ENCODE measurements around the gene TXNL4B.

Gene TXNL4B

GRCh38 chr16:72134507-72134906, 41.1 kb upstream of the TXNL4B start:
- Histone ChIP-seq H3K27ac (no peak overlapping the region), H3K27me3 (ENCODE audit: insufficient read depth, low read depth, severe bottlenecking) (no peaks in the 10 kb centered on the region), H3K4me3 (ENCODE audit: low read depth, low read length) (no peak overlapping the region), H3K36me3 (no peaks in the 10 kb centered on the region), H3K9me3 (ENCODE audit: severe bottlenecking) (no peaks in the 10 kb centered on the region)
- DNase-seq: no peak
- TF ChIP-seq CTCF (IDR thresholded peaks at IDR 0.05; ENCODE audit: low read depth, low read length): no peak

GRCh38 chr16:72132726-72133125, 39.3 kb upstream of the TXNL4B start:
- no peak for TF ChIP-seq CTCF (IDR thresholded peaks at IDR 0.05; ENCODE audit: low read depth, low read length)
- no peaks in the 10 kb centered on the region for H3K9me3 ChIP-seq (ENCODE audit: severe bottlenecking)
- no peaks in the 10 kb centered on the region for H3K27me3 ChIP-seq (ENCODE audit: insufficient read depth, low read depth, severe bottlenecking)

GRCh38 chr16:72131036-72131435, 37.6 kb upstream of the TXNL4B start:
- H3K27me3 ChIP-seq (ENCODE audit: insufficient read depth, low read depth, severe bottlenecking): no peaks in the 10 kb centered on the region
- no peaks in the 10 kb centered on the region for H3K36me3 ChIP-seq
- no peaks in the 10 kb centered on the region for H3K9me3 ChIP-seq (ENCODE audit: severe bottlenecking)
- no peak overlapping the region for H3K4me3 ChIP-seq (ENCODE audit: low read depth, low read length)
- DNase-seq: no peak
- TF ChIP-seq CTCF (IDR thresholded peaks at IDR 0.05; ENCODE audit: low read depth, low read length): no peak
- no peak overlapping the region for H3K27ac ChIP-seq

More at GRCh38 chr16:72132726-72133125, 39.3 kb upstream of the TXNL4B start:
- DNase-seq: no peak
- H3K4me3 ChIP-seq (ENCODE audit: low read depth, low read length): no peak overlapping the region
- H3K36me3 ChIP-seq: no peaks in the 10 kb centered on the region
- no peak overlapping the region for H3K27ac ChIP-seq

GRCh38 chr16:72129976-72130656, 36.7 kb upstream of the TXNL4B start:
- H3K27ac ChIP-seq: no peak overlapping the region

GRCh38 chr16:72128701-72129100, 35.3 kb upstream of the TXNL4B start:
- DNase-seq: no peak
- no peak for TF ChIP-seq CTCF (IDR thresholded peaks at IDR 0.05; ENCODE audit: low read depth, low read length)
- Histone ChIP-seq H3K9me3 (ENCODE audit: severe bottlenecking) (no peaks in the 10 kb centered on the region), H3K27me3 (ENCODE audit: insufficient read depth, low read depth, severe bottlenecking) (no peaks in the 10 kb centered on the region), H3K36me3 (no peaks in the 10 kb centered on the region), H3K27ac (no peak overlapping the region), H3K4me3 (ENCODE audit: low read depth, low read length) (no peak overlapping the region)

More at GRCh38 chr16:72129976-72130656, 36.7 kb upstream of the TXNL4B start:
- TF ChIP-seq CTCF (IDR thresholded peaks at IDR 0.05; ENCODE audit: low read depth, low read length): no peak
- DNase-seq: no peak
- Histone ChIP-seq H3K27me3 (ENCODE audit: insufficient read depth, low read depth, severe bottlenecking) (no peaks in the 10 kb centered on the region), H3K36me3 (no peaks in the 10 kb centered on the region), H3K9me3 (ENCODE audit: severe bottlenecking) (no peaks in the 10 kb centered on the region), H3K4me3 (ENCODE audit: low read depth, low read length) (no peak overlapping the region)

GRCh38 chr16:72126429-72126765, 33.0 kb upstream of the TXNL4B start:
- no peak for DNase-seq
- Histone ChIP-seq H3K27ac (no peak overlapping the region), H3K36me3 (no peaks in the 10 kb centered on the region), H3K9me3 (ENCODE audit: severe bottlenecking) (no peaks in the 10 kb centered on the region), H3K4me3 (ENCODE audit: low read depth, low read length) (no peak overlapping the region), H3K27me3 (ENCODE audit: insufficient read depth, low read depth, severe bottlenecking) (no peaks in the 10 kb centered on the region)
- TF ChIP-seq CTCF (IDR thresholded peaks at IDR 0.05; ENCODE audit: low read depth, low read length): no peak

Measured in WERI-Rb-1 (cell line).